PFSK-1 (cell line): ENCODE results near the gene CD300LD.

Experiments
- FOXP2 ChIP-seq: optimal IDR thresholded peaks from 2 replicates; pipeline ENCODE3; 2011; ENCODE audit warnings: borderline replicate concordance, control low read depth, inconsistent platforms; ENCODE audit not compliant: insufficient read depth; ENCODE audit errors: extremely low read length, extremely low read depth
- POLR2AphosphoS5 ChIP-seq: IDR thresholded peaks from 2 replicates; pipeline ENCODE4 v1.6.1; 2012; ENCODE audit warnings: low read depth, mild to moderate bottlenecking, control low read depth, low read length, moderate library complexity
- REST ChIP-seq, 2 experiments: IDR thresholded peaks; 2 replicates each; pipeline versions ENCODE4 v1.6.1 to v1.8.0; 2011 to 2012; ENCODE audit warnings: low read depth in 2 of 2, low read length in 2 of 2, control low read depth in 1 of 2, inconsistent platforms in 1 of 2, mild to moderate bottlenecking in 1 of 2, moderate library complexity in 1 of 2; ENCODE audit not compliant: insufficient read depth in 1 of 2
- SIN3A ChIP-seq: IDR thresholded peaks from 2 replicates; pipeline ENCODE4 v1.6.1; 2012; ENCODE audit warnings: mild to moderate bottlenecking, low read length, moderate library complexity, borderline replicate concordance; ENCODE audit not compliant: insufficient read depth
- TAF1 ChIP-seq: IDR thresholded peaks from 2 replicates; pipeline ENCODE4 v1.6.1; 2012; ENCODE audit warnings: low read length, control low read depth, borderline replicate concordance; ENCODE audit not compliant: insufficient read depth

CD300LD gene

GRCh38 chr17:74584292-74585060 is 7.6 kb downstream of the CD300LD start:
- no peak for TF ChIP-seq FOXP2
- TF ChIP-seq SIN3A, result no peak
- no peak for TF ChIP-seq TAF1
- no peak for TF ChIP-seq POLR2AphosphoS5

- TF ChIP-seq FOXP2, result no peak
- no peak for TF ChIP-seq TAF1
- TF ChIP-seq POLR2AphosphoS5, result no peak
- no peak for TF ChIP-seq REST (IDR thresholded peaks at IDR 0.05; ENCODE audit: insufficient read depth in 1 of 2, low read depth in 2 of 2, low read length in 2 of 2)
- TF ChIP-seq SIN3A, result no peak
Observed at GRCh38 chr17:74582633-74583032, 9.4 kb downstream of the CD300LD start.

- TF ChIP-seq FOXP2, result no peak
- no peak for TF ChIP-seq REST (IDR thresholded peaks at IDR 0.05; ENCODE audit: insufficient read depth in 1 of 2, low read depth in 2 of 2, low read length in 2 of 2)
- TF ChIP-seq SIN3A, result no peak
- no peak for TF ChIP-seq POLR2AphosphoS5
- no peak for TF ChIP-seq TAF1
Observed at GRCh38 chr17:74579900-74580299, 12.2 kb downstream of the CD300LD start.

- TF ChIP-seq POLR2AphosphoS5 (no peak), REST (IDR thresholded peaks at IDR 0.05; ENCODE audit: insufficient read depth in 1 of 2, low read depth in 2 of 2, low read length in 2 of 2) (no peak), TAF1 (no peak), FOXP2 (no peak), SIN3A (no peak)
Observed at GRCh38 chr17:74578979-74579378, 13.1 kb downstream of the CD300LD start.

DNA sequence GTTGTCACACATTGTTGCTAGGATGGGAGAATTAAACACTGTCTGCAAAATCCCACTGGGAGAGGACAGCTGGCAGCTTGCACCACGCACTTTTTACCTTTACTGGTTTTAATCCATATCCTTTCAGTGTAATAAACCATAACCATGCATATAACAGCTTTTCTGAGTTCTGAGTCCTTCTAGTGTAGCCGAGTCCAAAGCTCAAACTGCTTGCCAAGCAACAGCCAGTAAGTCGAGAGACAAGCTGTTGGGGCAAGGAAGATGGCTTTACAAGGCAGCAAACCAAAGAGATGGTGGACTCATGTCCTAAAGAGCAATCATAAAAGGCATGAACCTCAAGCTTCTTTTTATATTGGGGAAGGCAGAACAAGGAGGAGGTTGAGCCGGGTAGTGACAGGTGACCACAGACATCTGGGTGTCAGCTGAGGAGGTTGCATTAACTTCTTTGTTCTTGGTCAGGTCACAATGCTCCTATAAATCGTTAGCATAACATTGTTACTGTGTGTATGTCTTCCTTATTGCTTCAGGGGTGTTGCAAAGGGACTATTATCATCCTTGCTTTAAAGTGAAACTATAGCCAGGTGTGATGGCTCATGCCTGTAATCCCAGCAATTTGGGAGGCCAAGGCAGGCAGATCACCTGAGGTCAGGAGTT is 17.5 kb downstream of the CD300LD start:
- TF ChIP-seq POLR2AphosphoS5, result no peak
- TF ChIP-seq FOXP2, result no peak
- no peak for TF ChIP-seq REST (IDR thresholded peaks at IDR 0.05; ENCODE audit: insufficient read depth in 1 of 2, low read depth in 2 of 2, low read length in 2 of 2)
- no peak for TF ChIP-seq TAF1
- TF ChIP-seq SIN3A, result no peak
